Loucy (cell line): ENCODE results near the gene VSTM2L.

Source experiments
- CTCF ChIP-seq: fragments of 200-600 bp; sonication (generic); conservative IDR thresholded peaks from 2 replicates; pipeline ENCODE4 v1.5.1; 2014; ENCODE audit warnings: mild to moderate bottlenecking, antibody characterized with exemption, low read length
- EZH2phosphoT487 ChIP-seq: fragments of 200-600 bp; IDR thresholded peaks from 2 replicates; pipeline ENCODE4 v1.6.1; 2018; ENCODE audit warnings: antibody characterized with exemption, mild to moderate bottlenecking, moderate library complexity, borderline replicate concordance

- TF ChIP-seq CTCF (no peak), EZH2phosphoT487 (no peak)
Measured at GRCh38 chr20:37888641-37889040, 14.3 kb upstream of the VSTM2L start.
